ENCODE measurements around the gene OR6B1. TPM values are rescaled to one million over a fixed set of nuclear protein-coding genes. Genes with fewer than 3 reads are reported as not detected.

OR6B1 gene
- total and polyA plus RNA-seq, 9 of the 15 experiments (the other 6 are each of a cell fraction or from before 2014, with no cell fraction given) = not detected

GRCh38 chr7:144019457-144019856, 19.3 kb downstream of the OR6B1 start:
- Histone ChIP-seq H2AFZ (ENCODE audit: low read depth, low read length) (no peak overlapping the region), H3K4me2 (ENCODE audit: insufficient read depth, low read length) (no peak overlapping the region), H3K4me1 (replicated peaks in 1 of 2; ENCODE audit: control insufficient read depth in 2 of 2, insufficient read depth in 2 of 2, low read length in 2 of 2) (no peaks in the 10 kb centered on the region), H3K27me3 (ENCODE audit: control insufficient read depth in 2 of 2, insufficient read depth in 2 of 2, low read length in 2 of 2) (0 out of 5 replicates have a peak, but pooled peaks cover 0 to 3% of the 10 kb centered on the region in 2 experiments), H3K4me3 (no peak overlapping the region), H3K79me2 (ENCODE audit: control insufficient read depth, insufficient read depth, low read length) (no peaks in the 10 kb centered on the region), H3K9ac (ENCODE audit: insufficient read depth in 1 of 2, low read depth in 2 of 2, low read length in 2 of 2) (no peak overlapping the region), H3K9me1 (ENCODE audit: control insufficient read depth, insufficient read depth, low read length) (no peaks in the 10 kb centered on the region), H3K9me3 (replicated peaks; ENCODE audit: control insufficient read depth, insufficient read depth, low read depth, low read length) (no peaks in the 10 kb centered on the region), H3K36me3 (ENCODE audit: control insufficient read depth, insufficient read depth, low read length) (no peaks in the 10 kb centered on the region), H4K20me1 (replicated peaks; ENCODE audit: control insufficient read depth, insufficient read depth, low read length) (no peaks in the 10 kb centered on the region), H3K27ac (ENCODE audit: extremely low read depth, low read depth, low read length) (no peak overlapping the region)
- in situ Hi-C loops (cut with MboI) (no loop called here), intact Hi-C loops (cut with micrococcal nuclease) (no loop called here)
- no TSS peak for BruUV-seq (replicated peaks)
- DNase-seq (ENCODE audit: extremely low read depth in 1 of 4, low spot score in 3 of 4) (peak in 1 of 4 experiments; percentile 17), ATAC-seq (peak; percentile 69), FAIRE-seq (no peak)
- ChIA-PET POLR2A (interaction anchor here (0.6 to 1.0 kb wide), 3 partner anchors 12 to 79 kb away, joined by 3 to 5 read pairs (median 5); no protein-coding TSS in a partner anchor), CTCF (ENCODE audit: low intra/inter-chr PET ratio) (no interaction called here)
- 0% methylated on average over 2 of the region's 2 CpGs for WGBS (ENCODE audit: insufficient coverage, low coverage, missing lambda C conversion rate)
- TF ChIP-seq TCF7L2 (IDR thresholded peaks at IDR 0.05; ENCODE audit: low read depth, low read length) (no peak), MEF2A (IDR thresholded peaks at IDR 0.05; ENCODE audit: control insufficient read depth, low read depth, low read length) (no peak), KDM1A (IDR thresholded peaks at IDR 0.05) (peak; percentile 34 to 54; a peak in 3 of 4 replicates), ZNF212 (CRISPR knock-in tag; IDR thresholded peaks at IDR 0.05) (no peak), ZFP36 (IDR thresholded peaks at IDR 0.05; ENCODE audit: low read depth, low read length, partially characterized antibody) (no peak), BRF1 (IDR thresholded peaks at IDR 0.05; ENCODE audit: borderline replicate concordance, extremely low read depth, insufficient read length) (no peak), CEBPG (CRISPR knock-in tag; IDR thresholded peaks at IDR 0.05) (peak; percentile 50; the same call in 1 of the 2 replicates), CEBPG (tag; conservative IDR thresholded peaks at IDR 0.05 in 1 of 2, IDR thresholded peaks at IDR 0.05 in 1 of 2) (peak in 1 of 2 experiments; percentile 67; a peak in 2 of 4 replicates), DIDO1 (tag; IDR thresholded peaks at IDR 0.05; ENCODE audit: low read depth) (no peak), SOX6 (IDR thresholded peaks at IDR 0.05) (0 out of 2 replicates have a peak, but pooled peaks have one; percentile 23), NR1H2 (CRISPR knock-in tag; IDR thresholded peaks at IDR 0.05) (no peak), SLC30A9 (CRISPR knock-in tag; IDR thresholded peaks at IDR 0.05) (no peak), GTF2E2 (tag; IDR thresholded peaks at IDR 0.05) (no peak), ASH1L (IDR thresholded peaks at IDR 0.05; ENCODE audit: borderline replicate concordance, low read depth, partially characterized antibody) (no peak), TRIM25 (IDR thresholded peaks at IDR 0.05; ENCODE audit: borderline replicate concordance) (no peak), ETS1 (conservative IDR thresholded peaks at IDR 0.05; ENCODE audit: control insufficient read depth, low read depth, low read length) (no peak), ARID3B (CRISPR knock-in tag; IDR thresholded peaks at IDR 0.05; ENCODE audit: borderline replicate concordance) (no peak), HMG20A (CRISPR knock-in tag; conservative IDR thresholded peaks at IDR 0.05) (no peak), MEIS2 (IDR thresholded peaks at IDR 0.05; ENCODE audit: partially characterized antibody) (peak; percentile 47), CBFA2T3 (IDR thresholded peaks at IDR 0.05) (0 out of 2 replicates have a peak, but pooled peaks have one; percentile 26), POLR2AphosphoS2 (IDR thresholded peaks at IDR 0.05; ENCODE audit: low read length) (no peak)
